CD4-positive, alpha-beta T cell treated with Interleukin-4 for 4 hours (primary cell): Measurements from ENCODE around the gene ITGB4.
"Not testable (repeated sequence)": the region's sequence is repeated elsewhere in the genome, so short reads cannot be mapped to it uniquely, and the experiment has no call there.

Experiments
- DNase-seq: peaks from one replicate; pipeline ENCODE4 v3.0.0-alpha.2; 2020

ITGB4 gene

GRCh38 chr17:75754378-75755204 is 33.3 kb downstream of the ITGB4 start:
- no peak for DNase-seq

- DNase-seq = no peak
These were observed 34.1 kb downstream of the ITGB4 start for GRCh38 chr17:75755205-75755901.

GRCh38 chr17:75755990-75756389 is 34.7 kb downstream of the ITGB4 start:
- DNase-seq = no peak

- DNase-seq = no peak
These were observed 35.3 kb downstream of the ITGB4 start for GRCh38 chr17:75756451-75757085.

- no peak for DNase-seq
These were observed 35.9 kb downstream of the ITGB4 start for GRCh38 chr17:75757086-75757681.

GRCh38 chr17:75758131-75758905 is 37.1 kb downstream of the ITGB4 start:
- no peak for DNase-seq

GRCh38 chr17:75759457-75759856 is 38.2 kb downstream of the ITGB4 start:
- no peak for DNase-seq

GRCh38 chr17:75759978-75760640 is 38.9 kb downstream of the ITGB4 start:
- DNase-seq = not testable (repeated sequence)

GRCh38 chr17:75762513-75763268 is 41.4 kb downstream of the ITGB4 start:
- no peak for DNase-seq

GRCh38 chr17:75763269-75763607 is 42.0 kb downstream of the ITGB4 start:
- no peak for DNase-seq

- DNase-seq = no peak
These were observed 42.6 kb downstream of the ITGB4 start for GRCh38 chr17:75763613-75764416.

GRCh38 chr17:75764417-75764710 is 43.1 kb downstream of the ITGB4 start:
- DNase-seq = no peak

GRCh38 chr17:75764711-75765421 is 43.6 kb downstream of the ITGB4 start, which contains the start of gene GALK1:
Gene GALK1 (minus strand): TSS chr17:75765192. CDS start chr17:75765136, 56 bp downstream.
- peak; percentile 62 for DNase-seq

- no peak for DNase-seq
These were observed 44.7 kb downstream of the ITGB4 start for GRCh38 chr17:75765981-75766380.

GRCh38 chr17:75767881-75768280 is 46.6 kb downstream of the ITGB4 start:
- DNase-seq = no peak

- no peak for DNase-seq
These were observed 48.3 kb downstream of the ITGB4 start for GRCh38 chr17:75769536-75769935.

- DNase-seq = no peak
These were observed 50.3 kb downstream of the ITGB4 start for GRCh38 chr17:75771334-75772281.

GRCh38 chr17:75773121-75773807 is 52.0 kb downstream of the ITGB4 start:
- DNase-seq = no peak
